NCI-H1048 (cell line): ENCODE results near the gene GALE.

Experiments used
- DNase-seq: peaks from one replicate; lab custom pipeline; 2025; lab: John Stamatoyannopoulos, UW

Gene GALE

DNA sequence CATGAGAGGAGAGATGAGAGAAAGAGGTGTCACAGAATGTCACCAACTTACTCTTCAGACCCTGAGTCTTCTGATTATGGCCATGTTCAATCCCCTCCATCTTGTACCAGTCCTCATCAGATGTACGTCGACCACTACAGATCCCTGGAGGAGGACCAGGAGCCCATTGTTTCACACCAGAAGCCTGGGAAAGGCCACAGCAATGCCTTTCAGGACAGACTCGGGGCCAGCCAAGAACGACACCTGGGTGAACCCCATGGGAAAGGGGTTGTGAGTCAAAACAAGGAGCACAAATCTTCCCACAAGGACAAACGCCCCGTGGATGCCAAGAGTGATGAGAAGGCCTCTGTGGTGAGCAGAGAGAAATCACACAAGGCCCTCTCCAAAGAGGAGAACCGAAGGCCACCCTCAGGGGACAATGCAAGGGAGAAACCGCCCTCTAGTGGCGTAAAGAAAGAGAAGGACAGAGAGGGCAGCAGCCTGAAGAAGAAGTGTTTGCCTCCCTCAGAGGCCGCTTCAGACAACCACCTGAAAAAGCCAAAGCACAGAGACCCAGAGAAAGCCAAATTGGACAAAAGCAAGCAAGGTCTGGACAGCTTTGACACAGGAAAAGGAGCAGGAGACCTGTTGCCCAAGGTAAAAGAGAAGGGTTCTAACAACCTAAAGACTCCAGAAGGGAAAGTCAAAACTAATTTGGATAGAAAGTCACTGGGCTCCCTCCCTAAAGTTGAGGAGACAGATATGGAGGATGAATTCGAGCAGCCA lies 49.3 kb downstream of the GALE start:
- DNase-seq, result no peak

DNA sequence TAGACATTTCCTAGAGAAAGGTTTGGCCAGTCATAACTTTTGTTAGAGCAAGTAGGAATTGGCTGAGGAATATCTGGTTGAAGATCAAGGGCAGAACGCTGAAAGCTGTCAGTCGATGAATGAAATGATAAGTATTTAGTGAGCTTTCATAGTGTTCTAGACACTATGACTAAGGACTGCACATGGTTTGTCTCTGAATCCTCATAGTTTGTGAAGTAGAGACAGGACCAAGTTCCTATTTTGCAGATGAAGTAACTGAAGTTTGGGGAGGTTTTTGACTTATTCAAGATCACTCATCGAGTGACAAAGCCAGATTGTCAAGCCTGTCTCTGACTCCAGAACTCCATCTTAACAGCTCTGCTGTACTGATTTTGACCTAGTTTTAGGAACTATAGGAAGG lies 52.5 kb downstream of the GALE start:
- DNase-seq, result no peak
